ENCODE results near the gene PNPLA6.

PNPLA6 gene

DNA sequence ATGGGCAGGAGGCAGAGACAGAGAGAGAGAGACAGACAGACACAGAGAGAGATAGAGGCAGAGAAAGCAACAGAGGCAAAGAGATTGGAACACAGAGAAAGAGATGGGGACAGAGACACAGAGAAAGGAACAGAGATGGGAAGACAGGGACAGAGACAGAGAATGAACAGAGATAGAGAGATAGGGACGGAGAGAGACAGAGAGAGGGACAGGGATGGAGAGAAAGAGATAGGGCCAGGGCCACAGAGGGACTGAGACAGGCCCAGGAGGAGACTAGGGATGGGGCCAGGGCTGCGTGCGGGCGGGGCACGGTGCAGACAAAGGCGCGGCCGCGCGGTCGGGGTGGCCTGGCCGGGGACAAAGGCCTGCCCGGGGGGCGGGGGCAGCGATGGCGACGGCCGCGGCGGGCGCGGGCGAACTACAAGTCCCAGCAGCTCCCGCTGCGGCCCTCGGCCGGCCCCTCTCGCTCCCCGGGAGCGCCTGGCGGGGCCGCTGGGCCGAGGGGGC is 19.8 kb upstream of the PNPLA6 start, which contains the start of gene ZNF358:
Gene ZNF358, plus strand, starts transcription at position 459 of the 507 bp plus-strand sequence. CDS start 3,140 bp downstream, outside the sequence.
- DNase-seq (ENCODE audit: low read depth) = peak; percentile 74

DNA sequence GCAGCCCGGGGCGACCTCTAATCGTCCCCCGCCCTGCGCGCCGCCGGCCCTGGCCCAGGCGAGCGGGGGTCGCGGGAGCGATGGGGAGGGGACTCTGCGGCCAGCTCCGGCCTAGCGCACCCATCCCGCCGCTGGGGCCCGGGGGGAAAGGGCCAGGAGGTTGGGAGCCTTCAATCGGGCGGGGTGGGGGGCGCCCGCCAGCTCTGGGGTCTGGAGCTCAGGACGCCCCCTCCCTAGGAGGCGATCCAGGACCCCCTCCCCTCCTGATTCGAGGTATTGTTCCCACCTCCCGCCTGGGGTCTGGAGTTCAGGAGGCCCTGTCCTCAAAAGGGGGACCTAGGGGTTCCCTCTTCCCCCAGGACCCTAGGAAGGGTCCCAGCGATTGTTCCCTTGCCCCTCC is 19.2 kb upstream of the PNPLA6 start:
- no peak for DNase-seq (ENCODE audit: low read depth)

DNA sequence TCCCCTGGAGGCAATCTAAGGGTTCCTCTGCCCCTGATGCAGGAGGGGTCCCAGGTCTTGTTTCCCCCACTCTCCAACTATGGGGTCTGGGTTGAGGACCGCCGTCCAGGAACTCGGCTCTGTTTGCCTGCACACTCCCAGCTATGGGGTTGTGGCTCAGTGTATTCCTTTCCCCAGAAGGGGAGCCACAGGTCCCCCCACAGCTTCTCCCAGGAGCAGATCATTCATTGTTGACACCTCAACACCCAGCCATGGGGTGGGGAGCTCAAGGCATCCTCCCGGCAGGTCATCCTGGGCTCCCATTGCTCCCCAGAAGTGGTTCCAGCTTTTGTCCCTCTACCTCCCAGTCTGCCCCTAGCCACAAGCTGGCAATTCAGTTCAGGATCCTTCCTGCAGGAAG is 18.6 kb upstream of the PNPLA6 start:
- DNase-seq (ENCODE audit: low read depth) = no peak

DNA sequence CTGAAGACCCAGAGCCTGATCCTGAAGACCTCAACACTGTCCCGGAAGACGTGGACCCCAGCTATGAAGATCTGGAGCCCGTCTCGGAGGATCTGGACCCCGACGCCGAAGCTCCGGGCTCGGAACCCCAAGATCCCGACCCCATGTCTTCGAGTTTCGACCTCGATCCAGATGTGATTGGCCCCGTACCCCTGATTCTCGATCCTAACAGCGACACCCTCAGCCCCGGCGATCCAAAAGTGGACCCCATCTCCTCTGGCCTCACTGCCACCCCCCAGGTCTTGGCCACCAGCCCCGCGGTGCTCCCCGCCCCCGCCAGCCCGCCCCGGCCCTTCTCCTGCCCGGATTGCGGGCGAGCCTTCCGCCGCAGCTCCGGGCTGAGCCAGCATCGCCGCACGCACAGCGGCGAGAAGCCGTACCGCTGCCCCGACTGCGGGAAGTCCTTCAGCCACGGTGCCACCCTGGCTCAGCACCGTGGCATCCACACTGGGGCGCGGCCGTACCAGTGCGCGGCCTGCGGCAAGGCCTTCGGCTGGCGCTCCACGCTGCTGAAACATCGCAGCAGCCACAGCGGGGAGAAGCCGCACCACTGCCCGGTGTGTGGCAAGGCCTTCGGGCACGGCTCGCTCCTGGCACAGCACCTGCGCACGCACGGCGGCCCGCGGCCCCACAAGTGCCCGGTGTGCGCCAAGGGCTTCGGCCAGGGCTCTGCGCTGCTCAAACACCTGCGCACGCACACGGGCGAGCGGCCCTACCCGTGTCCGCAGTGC is 16.0 kb upstream of the PNPLA6 start:
- no peak for DNase-seq (ENCODE audit: low read depth)

DNA sequence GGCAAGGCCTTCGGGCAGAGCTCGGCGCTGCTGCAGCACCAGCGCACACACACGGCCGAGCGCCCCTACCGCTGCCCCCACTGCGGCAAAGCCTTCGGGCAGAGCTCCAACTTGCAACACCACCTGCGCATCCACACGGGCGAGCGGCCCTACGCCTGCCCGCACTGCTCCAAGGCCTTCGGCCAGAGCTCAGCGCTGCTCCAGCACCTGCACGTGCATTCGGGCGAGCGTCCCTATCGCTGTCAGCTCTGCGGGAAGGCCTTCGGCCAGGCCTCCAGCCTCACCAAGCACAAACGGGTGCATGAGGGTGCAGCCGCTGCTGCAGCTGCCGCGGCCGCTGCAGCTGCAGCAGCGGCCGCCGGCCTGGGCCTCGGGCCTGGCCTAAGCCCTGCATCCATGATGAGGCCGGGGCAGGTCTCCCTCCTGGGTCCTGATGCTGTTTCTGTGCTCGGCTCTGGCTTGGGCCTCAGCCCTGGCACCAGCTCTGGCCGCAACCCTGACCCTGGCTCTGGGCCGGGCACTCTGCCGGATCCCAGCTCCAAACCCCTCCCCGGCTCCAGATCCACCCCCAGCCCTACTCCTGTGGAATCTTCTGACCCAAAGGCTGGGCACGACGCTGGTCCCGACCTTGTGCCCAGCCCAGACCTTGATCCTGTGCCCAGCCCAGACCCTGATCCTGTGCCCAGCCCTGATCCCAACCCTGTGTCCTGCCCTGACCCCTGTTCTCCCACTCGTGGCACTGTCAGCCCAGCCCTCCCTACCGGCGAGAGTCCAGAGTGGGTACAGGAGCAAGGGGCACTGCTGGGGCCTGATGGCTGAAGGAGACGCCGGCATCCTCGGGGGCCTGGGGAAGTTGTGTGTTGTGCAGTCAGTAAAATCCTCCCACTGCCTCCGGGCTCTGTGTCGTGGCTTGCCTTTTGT is 15.1 kb upstream of the PNPLA6 start:
- no peak for DNase-seq (ENCODE audit: low read depth)

DNA sequence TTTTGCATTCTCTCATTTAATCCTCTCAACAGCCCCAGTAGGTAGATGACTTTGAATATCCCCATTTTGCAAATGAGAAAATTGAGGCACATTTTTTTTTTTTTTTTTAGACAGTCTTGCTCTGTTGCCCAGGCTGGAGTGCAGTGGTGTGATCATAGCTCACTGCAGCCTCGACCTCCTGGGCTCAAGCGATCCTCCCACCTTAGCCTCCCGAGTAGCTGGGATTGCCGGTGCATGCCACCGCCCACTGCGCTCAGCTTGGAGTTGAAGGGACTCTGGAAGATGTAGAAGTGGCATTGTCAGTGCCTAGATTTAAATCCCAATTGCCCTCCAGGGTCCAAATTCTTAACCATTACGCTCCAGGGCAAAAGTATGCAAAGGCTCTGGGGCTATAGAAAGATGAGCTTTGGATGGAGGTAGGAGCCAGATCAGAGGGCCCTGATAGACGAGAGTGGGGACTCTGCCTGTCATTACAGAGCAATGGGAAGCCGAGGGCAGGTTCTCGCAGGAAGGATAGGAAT is 13.9 kb upstream of the PNPLA6 start:
- no peak for DNase-seq (ENCODE audit: low read depth)

DNA sequence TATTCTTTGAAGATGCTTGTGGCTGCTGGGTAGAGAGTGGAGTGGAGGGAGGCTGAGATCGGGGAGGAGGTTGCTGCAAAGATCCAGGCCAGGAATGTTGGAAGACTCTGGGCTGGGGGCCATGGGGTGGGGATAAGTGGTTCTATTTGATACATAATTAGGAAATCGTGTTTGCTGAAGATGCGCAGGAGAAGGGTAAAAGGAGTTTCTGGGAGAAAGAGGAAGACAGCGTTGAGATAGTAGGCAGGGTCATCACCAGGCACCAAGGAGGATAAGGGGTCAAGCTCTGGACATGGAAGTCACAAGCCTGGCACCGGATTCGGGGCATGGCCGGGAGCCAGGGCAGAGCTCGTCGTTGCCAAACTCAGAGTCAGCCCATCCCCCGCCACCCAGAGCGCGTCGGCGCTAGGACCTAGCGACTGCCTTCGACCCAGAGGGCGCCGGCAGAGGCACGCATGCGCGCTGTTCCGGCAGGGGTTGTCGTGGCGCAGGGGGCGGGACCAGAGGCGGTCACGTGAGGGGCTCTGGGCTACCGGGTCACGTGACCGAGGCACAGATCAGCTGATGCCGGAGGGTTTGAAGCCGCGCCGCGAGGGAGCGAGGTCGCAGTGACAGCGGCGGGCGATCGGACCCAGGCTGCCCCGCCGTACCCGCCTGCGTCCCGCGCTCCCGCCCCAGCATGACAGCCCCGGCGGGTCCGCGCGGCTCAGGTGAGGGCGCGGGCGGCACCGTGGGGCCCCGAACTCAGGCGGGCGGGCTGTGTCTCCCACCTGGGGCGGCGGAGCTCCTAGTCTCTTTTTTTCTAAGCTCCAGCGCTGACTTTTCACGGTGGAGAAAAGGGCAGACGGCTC is 13.2 kb upstream of the PNPLA6 start, which contains the start of gene MCOLN1:
Gene MCOLN1, plus strand, starts transcription at position 553 of the 851 bp plus-strand sequence. Its CDS starts 127 bp downstream, at position 680.
- DNase-seq (ENCODE audit: low read depth) = peak; percentile 96

DNA sequence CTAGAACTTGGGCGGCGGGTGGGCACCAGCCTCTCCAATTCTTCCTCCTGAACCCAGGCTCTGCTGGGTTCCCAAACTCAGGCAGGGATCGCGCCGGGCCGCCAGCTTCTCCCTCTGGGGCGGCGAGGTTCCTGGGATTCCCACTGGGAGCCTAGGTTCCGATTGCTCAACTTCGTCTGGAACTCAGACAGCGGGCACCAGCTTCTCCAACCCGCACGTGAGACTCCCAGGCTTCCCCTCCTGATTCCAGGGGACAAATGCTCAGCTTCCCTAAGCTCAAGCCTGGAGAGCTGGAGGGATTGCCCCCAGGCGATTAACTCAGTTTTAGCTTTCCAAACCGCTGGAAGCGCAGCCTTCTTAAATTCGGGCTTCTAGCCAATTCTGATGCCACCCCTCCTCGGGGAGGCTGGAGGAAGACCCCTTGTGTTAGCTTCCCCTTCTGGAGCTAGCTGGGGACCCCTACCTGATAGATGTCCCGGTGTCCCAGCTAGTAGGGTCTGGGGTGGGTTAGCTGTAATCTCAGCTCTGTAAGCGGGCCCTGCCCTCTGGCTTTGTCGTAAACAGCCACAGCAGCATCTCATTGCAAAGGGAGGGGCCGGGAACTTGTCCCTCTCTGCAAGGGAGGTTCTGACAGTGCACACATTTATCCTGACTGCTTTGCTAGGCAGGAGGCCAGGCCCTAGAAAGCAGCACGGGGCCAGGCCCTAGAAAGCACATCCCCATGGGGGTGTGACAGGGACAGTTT is 12.4 kb upstream of the PNPLA6 start:
- DNase-seq (ENCODE audit: low read depth) = peak; percentile 47

DNA sequence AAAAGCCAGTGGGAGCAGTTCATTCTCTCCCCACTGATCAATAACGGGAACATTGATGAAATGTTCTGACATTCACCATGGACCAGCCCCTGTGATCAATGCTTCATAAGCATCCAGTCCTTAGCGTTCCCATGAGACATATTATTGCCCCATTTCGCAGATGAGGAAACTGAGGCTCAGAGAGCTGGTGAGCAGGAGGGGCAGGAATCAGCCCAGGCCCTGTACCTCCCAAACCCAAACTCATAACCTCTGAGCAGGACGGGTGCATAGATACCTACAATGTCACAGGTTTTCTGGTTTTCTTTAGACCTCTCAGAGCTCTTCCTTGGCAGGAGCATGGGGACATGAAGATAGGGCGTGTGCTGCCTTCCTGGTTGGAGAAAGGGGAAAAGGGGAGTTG is 11.0 kb upstream of the PNPLA6 start:
- no peak for DNase-seq (ENCODE audit: low read depth)

DNA sequence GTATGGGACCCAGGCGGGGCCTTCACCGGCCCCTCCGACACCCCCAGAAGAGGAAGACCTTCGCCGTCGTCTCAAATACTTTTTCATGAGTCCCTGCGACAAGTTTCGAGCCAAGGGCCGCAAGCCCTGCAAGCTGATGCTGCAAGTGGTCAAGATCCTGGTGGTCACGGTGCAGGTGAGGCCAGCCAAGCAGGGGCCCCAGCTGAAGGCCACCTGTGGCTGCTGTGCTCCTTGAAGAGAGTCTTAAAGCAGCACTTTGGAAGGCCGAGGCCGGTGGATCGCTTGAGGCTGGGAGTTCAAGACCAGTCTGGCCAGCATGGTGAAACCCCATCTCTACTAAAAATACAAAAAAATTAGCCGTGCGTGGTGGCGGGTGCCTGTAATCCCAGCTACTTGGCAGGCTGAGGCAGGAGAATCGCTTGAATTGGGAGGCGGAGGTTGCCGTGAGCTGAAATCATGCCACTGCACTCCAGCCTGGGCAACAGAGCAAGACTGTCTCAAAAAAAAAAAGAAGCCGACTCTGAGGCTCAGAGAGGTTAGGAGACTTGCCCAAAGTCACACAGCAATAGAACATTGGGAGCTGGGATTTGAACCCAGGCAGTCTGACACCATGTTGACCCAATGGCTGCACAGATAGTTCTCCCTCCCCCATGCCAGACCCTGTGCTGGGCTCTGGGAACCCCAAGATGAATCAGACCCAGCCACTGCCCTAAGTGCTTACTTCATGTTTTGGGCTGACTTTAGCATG is 10.4 kb upstream of the PNPLA6 start:
- no peak for DNase-seq (ENCODE audit: low read depth)

DNA sequence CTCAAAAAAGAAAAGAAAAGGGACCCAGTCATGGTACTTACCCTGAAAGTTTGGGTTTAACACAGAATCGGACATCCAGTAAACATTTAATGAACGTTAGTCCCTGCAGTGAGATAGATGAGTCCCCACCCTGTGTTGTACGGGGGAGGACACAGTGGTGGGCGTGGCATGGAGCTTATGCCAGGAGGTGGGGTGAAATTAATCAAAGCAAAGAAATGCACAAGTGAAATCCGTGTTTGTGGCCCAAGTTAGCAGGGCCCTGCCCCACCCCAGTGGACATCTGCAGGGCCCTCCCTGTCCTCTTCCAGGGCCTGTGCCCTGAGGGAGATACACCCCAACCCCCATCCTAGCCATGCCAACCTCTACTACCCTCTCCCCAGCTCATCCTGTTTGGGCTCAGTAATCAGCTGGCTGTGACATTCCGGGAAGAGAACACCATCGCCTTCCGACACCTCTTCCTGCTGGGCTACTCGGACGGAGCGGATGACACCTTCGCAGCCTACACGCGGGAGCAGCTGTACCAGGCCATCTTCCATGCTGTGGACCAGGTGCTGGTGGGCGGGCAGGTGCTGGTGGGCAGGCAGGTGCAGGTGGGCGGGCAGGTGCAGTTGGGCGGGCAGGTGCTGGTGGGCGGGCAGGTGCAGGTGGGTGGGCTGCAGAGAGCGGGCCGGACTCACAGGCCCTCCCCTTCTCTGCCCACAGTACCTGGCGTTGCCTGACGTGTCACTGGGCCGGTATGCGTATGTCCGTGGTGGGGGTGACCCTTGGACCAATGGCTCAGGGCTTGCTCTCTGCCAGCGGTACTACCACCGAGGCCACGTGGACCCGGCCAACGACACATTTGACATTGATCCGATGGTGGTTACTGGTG is 9.2 kb upstream of the PNPLA6 start:
- no peak for DNase-seq (ENCODE audit: low read depth)

DNA sequence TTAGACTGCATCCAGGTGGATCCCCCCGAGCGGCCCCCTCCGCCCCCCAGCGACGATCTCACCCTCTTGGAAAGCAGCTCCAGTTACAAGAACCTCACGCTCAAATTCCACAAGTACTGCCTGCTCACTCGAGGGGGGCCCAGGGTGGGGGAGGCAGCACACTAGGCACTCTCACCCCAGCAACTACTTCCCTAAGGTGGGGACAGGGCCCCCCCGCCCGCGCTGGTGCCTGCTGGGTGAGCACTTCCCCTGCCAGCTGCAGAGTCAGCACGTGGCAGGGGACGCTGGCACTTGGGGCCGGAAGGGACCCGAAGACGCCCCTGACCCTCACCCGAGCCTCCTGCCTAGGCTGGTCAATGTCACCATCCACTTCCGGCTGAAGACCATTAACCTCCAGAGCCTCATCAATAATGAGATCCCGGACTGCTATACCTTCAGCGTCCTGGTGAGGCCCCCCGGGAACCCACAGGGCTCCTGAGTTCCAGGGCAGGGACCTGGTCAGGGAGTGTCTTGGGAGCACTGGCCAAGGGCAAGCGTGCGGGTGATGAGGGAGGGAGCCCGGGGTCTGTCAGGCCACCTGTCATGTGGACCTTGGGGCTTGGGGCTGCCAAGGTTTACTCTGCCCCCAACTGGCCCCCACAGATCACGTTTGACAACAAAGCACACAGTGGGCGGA is 7.9 kb upstream of the PNPLA6 start:
- no peak for DNase-seq (ENCODE audit: low read depth)

DNA sequence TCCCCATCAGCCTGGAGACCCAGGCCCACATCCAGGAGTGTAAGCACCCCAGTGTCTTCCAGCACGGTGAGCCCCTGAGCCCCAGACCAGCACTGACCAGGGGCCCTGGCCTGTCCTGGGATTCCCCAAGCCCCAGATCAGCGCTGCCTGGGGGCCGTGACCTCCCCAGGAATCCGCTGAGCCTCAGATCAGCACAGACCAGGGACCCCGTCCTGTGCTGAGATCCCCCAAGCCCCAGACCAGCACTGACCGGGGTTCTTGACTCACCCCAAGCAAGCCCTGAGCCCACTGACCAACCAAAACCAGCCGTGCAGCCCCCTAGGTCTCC is 7.4 kb upstream of the PNPLA6 start:
- no peak for DNase-seq (ENCODE audit: low read depth)

DNA sequence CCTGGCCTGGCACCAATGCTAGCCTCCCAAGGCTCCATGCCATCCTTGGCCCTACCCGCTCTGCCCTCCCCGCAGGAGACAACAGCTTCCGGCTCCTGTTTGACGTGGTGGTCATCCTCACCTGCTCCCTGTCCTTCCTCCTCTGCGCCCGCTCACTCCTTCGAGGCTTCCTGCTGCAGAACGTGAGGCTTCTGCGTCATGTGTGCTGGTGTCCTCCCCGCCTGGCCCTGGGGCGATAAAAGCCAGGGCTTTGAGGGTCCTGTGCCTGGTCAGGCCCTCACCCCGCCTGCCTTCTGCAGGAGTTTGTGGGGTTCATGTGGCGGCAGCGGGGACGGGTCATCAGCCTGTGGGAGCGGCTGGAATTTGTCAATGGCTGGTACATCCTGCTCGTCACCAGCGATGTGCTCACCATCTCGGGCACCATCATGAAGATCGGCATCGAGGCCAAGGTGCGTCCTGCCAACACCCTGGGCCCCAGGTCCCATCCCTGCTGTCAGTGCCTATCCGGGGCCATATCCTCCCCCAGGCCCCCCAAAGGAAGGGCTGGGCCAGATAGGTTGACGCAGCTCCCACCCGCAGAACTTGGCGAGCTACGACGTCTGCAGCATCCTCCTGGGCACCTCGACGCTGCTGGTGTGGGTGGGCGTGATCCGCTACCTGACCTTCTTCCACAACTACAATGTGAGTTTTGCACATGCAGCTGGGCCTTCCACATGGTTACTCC is 6.8 kb upstream of the PNPLA6 start:
- no peak for DNase-seq (ENCODE audit: low read depth)

DNA sequence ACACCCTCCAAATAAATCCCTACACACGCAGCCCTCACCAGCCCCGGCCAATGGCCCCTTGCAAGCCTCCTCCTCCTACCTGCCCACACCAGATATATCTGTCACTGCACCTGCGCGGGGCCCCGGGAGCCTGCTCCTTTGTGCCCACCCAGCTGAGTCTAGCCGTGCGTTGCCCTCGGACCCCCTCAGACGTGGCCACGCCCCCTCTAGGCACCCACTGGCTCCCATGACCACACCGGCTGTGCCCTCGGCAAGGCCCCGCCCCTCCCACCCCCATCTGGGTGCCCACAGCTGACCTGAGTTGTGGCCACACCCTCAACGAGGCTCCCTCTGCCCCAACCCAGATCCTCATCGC is 6.3 kb upstream of the PNPLA6 start:
- DNase-seq (ENCODE audit: low read depth) = no peak

DNA sequence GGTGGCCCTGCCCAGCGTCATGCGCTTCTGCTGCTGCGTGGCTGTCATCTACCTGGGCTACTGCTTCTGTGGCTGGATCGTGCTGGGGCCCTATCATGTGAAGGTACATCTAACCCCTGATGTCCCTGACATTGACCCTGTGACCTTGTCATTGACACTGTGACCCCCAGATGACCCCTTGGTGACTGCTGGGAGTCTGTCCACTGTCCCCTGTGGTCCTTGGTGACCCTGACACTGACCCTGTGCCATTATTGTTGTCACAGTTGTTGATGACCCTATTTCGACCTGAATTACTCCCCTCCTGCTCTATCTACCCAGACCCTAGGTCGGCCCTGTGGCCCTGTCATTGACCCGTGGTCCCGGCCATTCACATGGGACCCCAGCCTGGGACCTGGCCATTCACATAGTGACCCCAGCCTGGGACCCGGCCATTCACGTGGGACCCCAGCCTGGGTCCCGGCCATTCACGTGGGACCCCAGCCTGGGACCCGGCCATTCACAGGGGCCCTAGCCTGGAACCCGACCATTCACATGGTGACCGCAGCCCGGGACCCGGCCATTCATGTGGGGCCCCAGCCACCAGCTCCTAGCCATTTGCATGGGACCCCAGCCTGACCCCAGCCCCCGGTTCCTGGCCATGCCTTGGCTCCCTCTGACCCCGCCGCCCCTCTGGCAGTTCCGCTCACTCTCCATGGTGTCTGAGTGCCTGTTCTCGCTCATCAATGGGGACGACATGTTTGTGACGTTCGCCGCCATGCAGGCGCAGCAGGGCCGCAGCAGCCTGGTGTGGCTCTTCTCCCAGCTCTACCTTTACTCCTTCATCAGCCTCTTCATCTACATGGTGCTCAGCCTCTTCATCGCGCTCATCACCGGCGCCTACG is 5.7 kb upstream of the PNPLA6 start:
- no peak for DNase-seq (ENCODE audit: low read depth)

DNA sequence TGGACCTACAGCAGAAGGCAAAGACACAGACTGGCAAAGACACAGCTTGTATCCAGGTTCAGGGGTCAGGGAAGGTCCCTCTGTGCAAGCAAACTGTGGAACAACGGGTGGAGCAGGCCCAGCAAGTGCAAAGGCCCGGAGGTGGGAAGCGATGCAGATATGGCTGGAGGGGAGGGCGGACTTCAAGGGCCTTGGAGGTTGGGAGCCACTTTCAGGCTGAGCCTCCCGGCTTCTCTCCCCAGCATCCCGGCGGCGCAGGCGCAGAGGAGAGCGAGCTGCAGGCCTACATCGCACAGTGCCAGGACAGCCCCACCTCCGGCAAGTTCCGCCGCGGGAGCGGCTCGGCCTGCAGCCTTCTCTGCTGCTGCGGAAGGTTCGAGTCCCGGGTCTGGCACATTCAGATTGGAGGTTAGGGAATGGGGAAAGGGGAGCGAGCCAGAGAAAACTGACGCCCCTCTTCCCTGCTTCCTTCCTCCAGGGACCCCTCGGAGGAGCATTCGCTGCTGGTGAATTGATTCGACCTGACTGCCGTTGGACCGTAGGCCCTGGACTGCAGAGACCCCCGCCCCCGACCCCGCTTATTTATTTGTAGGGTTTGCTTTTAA is 2.1 kb upstream of the PNPLA6 start:
- peak; percentile 60 for DNase-seq (ENCODE audit: low read depth)

Data from fibroblast of gingiva (primary cell).